GM12878 (cell line): ENCODE measurements around the gene SBDS. TPM values are rescaled to one million over a fixed set of nuclear protein-coding genes. Genes with fewer than 3 reads are reported as not detected.
"Not testable (repeated sequence)": the region's sequence is repeated elsewhere in the genome, so short reads cannot be mapped to it uniquely, and the experiment has no call there.

Experiments used
- ATAC-seq: fragments of 200-7000 bp; cut with Tn5 transposase; 3 replicates; pipeline ENCODE4 v1.9.1; 2020; ENCODE audit warnings: mild to moderate bottlenecking, moderate library complexity
- BruUV-seq: library from RNA; stranded (reverse); fragments of 400-500 nt; replicated peaks from 2 replicates; lab custom pipeline; 2021; lab: Mats Ljungman, UMichigan
- CTCF ChIA-PET: fragments of 300-600 bp; sonication (Branson Sonifier 250); formaldehyde crosslinking; extraction: SDS; loops from one replicate; lab custom pipeline; 2021; ENCODE audit warnings: inconsistent platforms; lab: Yijun Ruan, JAX
- POLR2A ChIA-PET: fragments of 350-600 bp; formaldehyde crosslinking; extraction: SDS; loops from one replicate; lab custom pipeline; 2021; ENCODE audit warnings: inconsistent platforms; lab: Charles Lee
- RAD21 ChIA-PET: fragments of 300-600 bp; sonication (Branson Sonifier 250); formaldehyde crosslinking; loops from one replicate; lab custom pipeline; 2023; ENCODE audit warnings: antibody characterized with exemption; ENCODE audit not compliant: unreplicated experiment; lab: Charles Lee
- SMC1A ChIA-PET: fragments of 300-600 bp; sonication (Branson Sonifier 250); formaldehyde crosslinking; loops from one replicate; lab custom pipeline; 2023; ENCODE audit not compliant: unreplicated experiment, uncharacterized antibody; lab: Charles Lee
- DNase-seq: peaks from one replicate; pipeline ENCODE4 v3.0.0-alpha.2; 2011; ENCODE audit warnings: low read depth, low spot score
- FAIRE-seq: peaks from 3 replicates; lab custom pipeline; 2011; peaks lifted over from hg19 to GRCh38; lab: Jason Lieb, UNC
- H2AFZ ChIP-seq: 2 replicates; pipeline ENCODE4 v1.6.0; 2011; ENCODE audit warnings: low read depth, low read length, control low read depth; ENCODE audit not compliant: control insufficient read depth
- H3K27ac ChIP-seq: 2 replicates; pipeline ENCODE4 v1.5.1; 2011; ENCODE audit warnings: control low read depth; ENCODE audit not compliant: control insufficient read depth, insufficient read depth
- H3K27me3 ChIP-seq, 2 experiments: replicated peaks in 1 of 2; 2 replicates each; pipeline versions ENCODE4 v1.6.0 to v1.6.1; 2011; ENCODE audit warnings: low read length in 1 of 2; ENCODE audit not compliant: control insufficient read depth in 2 of 2, insufficient read depth in 2 of 2
- H3K36me3 ChIP-seq, 2 experiments: 2 replicates each; pipeline ENCODE4 v1.5.1; 2011; ENCODE audit warnings: low read length in 1 of 2; ENCODE audit not compliant: control insufficient read depth in 2 of 2, insufficient read depth in 2 of 2
- H3K4me1 ChIP-seq: 2 replicates; pipeline ENCODE4 v1.6.1; 2011; ENCODE audit warnings: mild to moderate bottlenecking, low read length, moderate library complexity, mixed read lengths; ENCODE audit not compliant: control insufficient read depth, insufficient read depth
- H3K4me2 ChIP-seq: 2 replicates; pipeline ENCODE4 v1.6.0; 2011; ENCODE audit warnings: control low read depth; ENCODE audit not compliant: control insufficient read depth, insufficient read depth
- H3K4me3 ChIP-seq: fragments of 200-600 bp; sonication (generic); 2 replicates; pipeline ENCODE4 v1.5.1; 2016
- H3K79me2 ChIP-seq: 2 replicates; pipeline ENCODE4 v1.6.0; 2011; ENCODE audit warnings: low read length; ENCODE audit not compliant: control insufficient read depth, insufficient read depth
- H3K9ac ChIP-seq: 2 replicates; pipeline ENCODE4 v1.8.0; 2011; ENCODE audit warnings: low read length, control low read depth, mixed read lengths; ENCODE audit not compliant: control insufficient read depth, insufficient read depth
- H3K9me3 ChIP-seq: replicated peaks from 3 replicates; pipeline ENCODE4 v1.5.1; 2011; ENCODE audit warnings: mild to moderate bottlenecking, low read length; ENCODE audit not compliant: control insufficient read depth, insufficient read depth
- H4K20me1 ChIP-seq: 2 replicates; pipeline ENCODE4 v1.6.0; 2011; ENCODE audit not compliant: control insufficient read depth, insufficient read depth
- ATF7 ChIP-seq: fragments of 450-650 bp; IDR thresholded peaks from 2 replicates; pipeline ENCODE4 v1.6.1; 2016; ENCODE audit warnings: low read depth, mild to moderate bottlenecking
- CREM ChIP-seq: IDR thresholded peaks from 2 replicates; pipeline ENCODE4 v1.6.1; 2014; ENCODE audit warnings: antibody characterized with exemption, low read depth
- CTCF ChIP-seq, 3 experiments: IDR thresholded peaks in 2 of 3; conservative IDR thresholded peaks in 1 of 3; 2 replicates each; pipeline ENCODE4 v1.5.1; 2011; ENCODE audit warnings: low read depth in 3 of 3, low read length in 3 of 3, mild to moderate bottlenecking in 3 of 3, control low read depth in 2 of 3, moderate library complexity in 2 of 3, inconsistent platforms in 1 of 3, mixed read lengths in 1 of 3; ENCODE audit not compliant: control insufficient read depth in 2 of 3, insufficient read depth in 1 of 3; ENCODE audit errors: extremely low read depth in 1 of 3
- FOS ChIP-seq: IDR thresholded peaks from 3 replicates; pipeline ENCODE4 v1.6.1; 2011; ENCODE audit warnings: borderline replicate concordance; ENCODE audit not compliant: insufficient read length; ENCODE audit errors: extremely low read depth
- SMARCA5 ChIP-seq: fragments of 450-650 bp; IDR thresholded peaks from 2 replicates; pipeline ENCODE4 v1.6.1; 2017; ENCODE audit warnings: mild to moderate bottlenecking
- WGBS: methylation state at CpG from one replicate; pipeline ENCODE4 v1.1.6; 2016; ENCODE audit warnings: low lambda C conversion rate; ENCODE audit not compliant: insufficient replicate concordance, insufficient coverage; ENCODE audit errors: missing lambda C conversion rate; 5-methylcytosine and 5-hydroxymethylcytosine counted together
- in situ Hi-C: fragments of 300-500 bp; cut with MboI; formaldehyde crosslinking; loops from 9 replicates; pipeline ENCODE4 v1.14.3; 2018; ENCODE audit warnings: mixed read lengths
- intact Hi-C: fragments of 100-400 bp; cut with micrococcal nuclease; formaldehyde crosslinking; loops from one replicate; pipeline ENCODE4 v1.14.2; 2022; ENCODE audit not compliant: unreplicated experiment
- polyA plus RNA-seq, 11 experiments: library from polyadenylated mRNA; depleted of rRNA in 4 of 11; unstranded in 6 of 11; stranded (reverse) in 5 of 11; fragments of >200 nt; fragmentation: Nextera tagmentation in 4 of 11; fragmentation: Illumina TruSeq in 1 of 11; extraction: Ambion mirVana in 4 of 11; extraction: Trizol in 1 of 11; gene quantifications; 1 replicate in 1 of 11; 2 replicates in 10 of 11; pipeline versions ENCODE4 v1.2.1 to v1.2.3, GENCODE V29; 2011 to 2016; ENCODE audit warnings: inconsistent platforms in 2 of 11, missing spikeins in 2 of 11, low read depth in 1 of 11
- total RNA-seq, 4 experiments: library from RNA; depleted of rRNA in 3 of 4; stranded (reverse); fragments of >200 nt in 3 of 4; fragmentation: Illumina TruSeq in 1 of 4; extraction: Trizol in 1 of 4; gene quantifications; 2 replicates each; pipeline versions ENCODE4 v1.2.1 to v1.2.3, GENCODE V29; 2013 to 2021

Gene SBDS
- total and polyA plus RNA-seq, 10 of the 15 experiments (the other 5 are each of a cell fraction or from before 2014, with no cell fraction given) = 22.4 to 63.0 (median 32.8) TPM

- TF ChIP-seq FOS = peak; percentile 21
These were observed 1.2 kb upstream of the SBDS start, which contains the start of gene TYW1 (continued) for GRCh38 chr7:66996444-66997191.

GRCh38 chr7:66994691-66995049 is 716 bp downstream of the SBDS start:
- Histone ChIP-seq H3K4me3 (peak overlapping the region; percentile 88), H2AFZ (peak overlapping the region; percentile 73), H3K9ac (peak overlapping the region; percentile 76), H3K4me2 (peak overlapping the region; percentile 84), H3K79me2 (peaks cover 14% of the 10 kb centered on the region), H3K27ac (peak overlapping the region; percentile 80)
- H4K20me1 ChIP-seq, H3K9me3 ChIP-seq, BruUV-seq, H3K27me3 ChIP-seq, in situ Hi-C loops, H3K36me3 ChIP-seq, H3K4me1 ChIP-seq: not testable (repeated sequence)
- FAIRE-seq = peak; percentile 90
- peak; percentile 24 for DNase-seq
- SMC1A ChIA-PET = interaction anchor here (1.4 to 2.0 kb wide), 2 partner anchors 73 to 150 kb away, joined by 5 read pairs; partner anchors contain the start of gene TMEM248
- CTCF ChIA-PET = interaction anchor here (1.1 to 1.2 kb wide), 2 partner anchors 43 to 313 kb away, joined by 3 to 4 read pairs; no protein-coding TSS in a partner anchor
- RAD21 ChIA-PET = interaction anchor here (1.6 kb wide), 1 partner anchor 150 kb away, joined by 4 read pairs; no protein-coding TSS in a partner anchor
- 3% methylated on average over 9 of the region's 9 CpGs for WGBS
- intact Hi-C loops = loop anchor here (5.0 kb wide), 2 partner anchors 72 to 252 kb away; partner anchors contain the start of genes RABGEF1 and TMEM248
- POLR2A ChIA-PET = interaction anchor here (1.6 kb wide), 1 partner anchor 150 kb away, joined by 5 read pairs; no protein-coding TSS in a partner anchor
- peak; percentile 71 for ATAC-seq
- TF ChIP-seq CTCF (IDR thresholded peaks at IDR 0.05 in 2 of 3, conservative IDR thresholded peaks at IDR 0.05 in 1 of 3; ENCODE audit: control insufficient read depth in 2 of 3, extremely low read depth in 1 of 3, insufficient read depth in 1 of 3, low read depth in 3 of 3, low read length in 3 of 3) (peak; percentile 16 to 36 (median 26); a peak in 4 of 6 replicates), SMARCA5 (0 out of 2 replicates have a peak, but pooled peaks have one; percentile 31), CREM (peak; percentile 31; the same call in 1 of the 2 replicates), ATF7 (peak; percentile 34; the same call in 1 of the 2 replicates)
